SK-N-SH (cell line): ENCODE measurements around the gene MAGI2.

Experiments
- EP300 ChIP-seq, 2 experiments: IDR thresholded peaks; 2 replicates each; pipeline versions ENCODE4 v1.4.0 to v1.6.1; 2012; ENCODE audit warnings: borderline replicate concordance in 1 of 2, low read depth in 1 of 2, low read length in 1 of 2
- EZH2phosphoT487 ChIP-seq: fragments of 200-600 bp; sonication (generic); IDR thresholded peaks from 2 replicates; pipeline ENCODE4 v1.6.1; 2017; ENCODE audit warnings: low read depth, mixed run types, mild to moderate bottlenecking, antibody characterized with exemption, moderate library complexity, borderline replicate concordance
- FOXM1 ChIP-seq: IDR thresholded peaks from 2 replicates; pipeline ENCODE4 v1.4.0; 2012; ENCODE audit warnings: low read depth, mild to moderate bottlenecking
- PBX3 ChIP-seq: IDR thresholded peaks from 2 replicates; pipeline ENCODE4; 2012
- POLR2AphosphoS5 ChIP-seq: IDR thresholded peaks from 2 replicates; pipeline ENCODE4 v1.6.1; 2012; ENCODE audit warnings: low read depth, low read length
- RAD21 ChIP-seq: IDR thresholded peaks from 2 replicates; pipeline ENCODE4 v1.6.1; 2012; ENCODE audit warnings: mild to moderate bottlenecking, low read length
- RCOR1 ChIP-seq: fragments of 150-350 bp; IDR thresholded peaks from 2 replicates; pipeline ENCODE4 v1.6.1; 2017; ENCODE audit warnings: antibody characterized with exemption, low read length
- RFX5 ChIP-seq: IDR thresholded peaks from 2 replicates; pipeline ENCODE4 v1.6.1; 2012; ENCODE audit warnings: mild to moderate bottlenecking, improper control_type of control experiment, low read length
- RXRA ChIP-seq: IDR thresholded peaks from 2 replicates; pipeline ENCODE4 v1.4.0; 2012; ENCODE audit warnings: low read depth, mild to moderate bottlenecking, borderline replicate concordance
- TAF1 ChIP-seq: IDR thresholded peaks from 2 replicates; pipeline ENCODE4 v1.6.1; 2012; ENCODE audit warnings: low read depth, mild to moderate bottlenecking, low read length, moderate library complexity, borderline replicate concordance
- YY1 ChIP-seq: IDR thresholded peaks from 2 replicates; pipeline ENCODE4 v1.4.0; 2012; ENCODE audit warnings: low read depth, mild to moderate bottlenecking
- TF ChIP-seq, protein P1 (sequence below): fragments of 200-600 bp; sonication (generic); IDR thresholded peaks from 2 replicates; pipeline ENCODE4 v1.6.1; 2017; ENCODE audit warnings: antibody characterized with exemption, mild to moderate bottlenecking, moderate library complexity

GRCh38 chr7:78026492-78026891 is 1427.0 kb downstream of the MAGI2 start:
- TF ChIP-seq PBX3 (no peak), RXRA (no peak), YY1 (no peak), RFX5 (no peak), POLR2AphosphoS5 (no peak), EZH2phosphoT487 (no peak), TAF1 (no peak), RCOR1 (no peak), RAD21 (no peak), EP300 (IDR thresholded peaks at IDR 0.05; ENCODE audit: borderline replicate concordance in 1 of 2, low read depth in 1 of 2, low read length in 1 of 2) (no peak), FOXM1 (no peak)
- TF ChIP-seq, protein P1, sequence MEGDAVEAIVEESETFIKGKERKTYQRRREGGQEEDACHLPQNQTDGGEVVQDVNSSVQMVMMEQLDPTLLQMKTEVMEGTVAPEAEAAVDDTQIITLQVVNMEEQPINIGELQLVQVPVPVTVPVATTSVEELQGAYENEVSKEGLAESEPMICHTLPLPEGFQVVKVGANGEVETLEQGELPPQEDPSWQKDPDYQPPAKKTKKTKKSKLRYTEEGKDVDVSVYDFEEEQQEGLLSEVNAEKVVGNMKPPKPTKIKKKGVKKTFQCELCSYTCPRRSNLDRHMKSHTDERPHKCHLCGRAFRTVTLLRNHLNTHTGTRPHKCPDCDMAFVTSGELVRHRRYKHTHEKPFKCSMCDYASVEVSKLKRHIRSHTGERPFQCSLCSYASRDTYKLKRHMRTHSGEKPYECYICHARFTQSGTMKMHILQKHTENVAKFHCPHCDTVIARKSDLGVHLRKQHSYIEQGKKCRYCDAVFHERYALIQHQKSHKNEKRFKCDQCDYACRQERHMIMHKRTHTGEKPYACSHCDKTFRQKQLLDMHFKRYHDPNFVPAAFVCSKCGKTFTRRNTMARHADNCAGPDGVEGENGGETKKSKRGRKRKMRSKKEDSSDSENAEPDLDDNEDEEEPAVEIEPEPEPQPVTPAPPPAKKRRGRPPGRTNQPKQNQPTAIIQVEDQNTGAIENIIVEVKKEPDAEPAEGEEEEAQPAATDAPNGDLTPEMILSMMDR: no peak
